Measurements from ENCODE around the gene SETD7. TPM values are rescaled to one million over a fixed set of nuclear protein-coding genes. Genes with fewer than 3 reads are reported as not detected.

The SETD7 gene
- total and polyA plus RNA-seq, 2 of the 8 experiments (the other 6 are each of a cell fraction or from before 2014, with no cell fraction given): 1.5 to 4.6 TPM

DNA sequence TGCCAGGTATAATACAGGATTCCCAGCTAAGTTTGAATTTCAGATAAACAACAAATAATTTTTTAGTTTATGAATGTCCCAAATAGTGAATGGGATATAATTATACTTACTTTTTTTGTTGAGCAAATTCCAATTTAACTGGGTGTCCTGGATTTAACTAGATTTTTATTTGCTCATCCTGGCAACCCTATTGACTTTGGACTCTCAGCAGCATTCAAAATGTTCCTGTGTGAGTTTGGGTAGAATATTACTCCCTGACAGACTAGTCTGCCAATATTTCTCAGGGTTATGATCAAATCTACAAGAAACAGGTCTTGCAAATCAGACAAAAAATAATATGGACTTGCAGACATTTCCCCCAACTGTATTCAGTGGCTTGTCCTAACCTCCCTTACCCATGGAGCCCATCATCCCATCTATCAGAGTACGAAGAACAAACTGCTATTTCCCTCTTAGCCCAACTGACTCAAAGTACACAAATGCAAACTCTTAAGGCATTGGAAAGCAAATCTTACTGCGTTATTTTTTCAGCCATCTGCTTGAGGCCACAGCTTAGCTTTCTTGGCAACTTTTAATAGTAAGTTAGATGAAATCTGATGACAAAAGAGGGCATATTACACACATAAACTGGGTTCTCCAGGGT, 20.7 kb downstream of the SETD7 start (continued):
- TF ChIP-seq TEAD4 (IDR thresholded peaks at IDR 0.05; ENCODE audit: low read depth, low read length) (no peak), ZNF274 (IDR thresholded peaks at IDR 0.05; ENCODE audit: borderline replicate concordance, extremely low read depth, low read length) (no peak), HDAC2 (IDR thresholded peaks at IDR 0.05; ENCODE audit: borderline replicate concordance in 1 of 2, low read depth in 2 of 2, low read length in 2 of 2) (no peak), EGR1 (IDR thresholded peaks at IDR 0.05; ENCODE audit: borderline replicate concordance, low read depth, low read length) (no peak), KDM5A (IDR thresholded peaks at IDR 0.05; ENCODE audit: low read length) (no peak), SIRT6 (IDR thresholded peaks at IDR 0.05; ENCODE audit: low read length) (no peak), CTBP2 (IDR thresholded peaks at IDR 0.05; ENCODE audit: borderline replicate concordance, insufficient read depth, insufficient read length, low read length) (no peak), CHD1 (IDR thresholded peaks at IDR 0.05; ENCODE audit: low read depth, low read length) (no peak), SP2 (IDR thresholded peaks at IDR 0.05; ENCODE audit: low read length) (no peak)
- TF ChIP-seq, protein P1, sequence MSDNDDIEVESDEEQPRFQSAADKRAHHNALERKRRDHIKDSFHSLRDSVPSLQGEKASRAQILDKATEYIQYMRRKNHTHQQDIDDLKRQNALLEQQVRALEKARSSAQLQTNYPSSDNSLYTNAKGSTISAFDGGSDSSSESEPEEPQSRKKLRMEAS (IDR thresholded peaks at IDR 0.05): no peak

Measured in H1 (cell line).